ENCODE data around the gene CNPY1. TPM values are rescaled to one million over a fixed set of nuclear protein-coding genes. Genes with fewer than 3 reads are reported as not detected.

Gene CNPY1
- total RNA-seq, 4 donors from 2014 or later = not detected

GRCh38 chr7:155536451-155536850, 9.9 kb downstream of the CNPY1 start:
- Histone ChIP-seq H3K27me3 (peaks cover 91% of the 10 kb centered on the region), H3K4me3 (no peak overlapping the region), H3K36me3 (no peaks in the 10 kb centered on the region), H3K27ac (no peak overlapping the region), H3K4me1 (peaks cover 0 to 20% (median 10%) of the 10 kb centered on the region in 3 donors), H3K9me3 (peaks cover 0 to 3% (median 0%) of the 10 kb centered on the region in 3 donors)
- WGBS, 2 donors (ENCODE audit: low coverage in 1 of 2) = 89 to 96% methylated on average over 3 to 4 of the region's 8 CpGs
- no peak for TF ChIP-seq EP300 (IDR thresholded peaks at IDR 0.05)
- no peak for TF ChIP-seq CTCF (IDR thresholded peaks at IDR 0.05)
- no peak for TF ChIP-seq POLR2AphosphoS5 (IDR thresholded peaks at IDR 0.05)
- no peak for TF ChIP-seq POLR2A (IDR thresholded peaks at IDR 0.05)
- no peak for ATAC-seq

GRCh38 chr7:155534691-155535090, 11.7 kb downstream of the CNPY1 start:
- peaks cover 0 to 3% (median 0%) of the 10 kb centered on the region in 3 donors for H3K9me3 ChIP-seq
- no peak for ATAC-seq
- no peak overlapping the region for H3K4me3 ChIP-seq
- no peak overlapping the region for H3K27ac ChIP-seq
- peaks cover 0 to 20% (median 10%) of the 10 kb centered on the region in 3 donors for H3K4me1 ChIP-seq
- WGBS, 2 donors (ENCODE audit: low coverage in 1 of 2) = 100% methylated on average over 1 of the region's 11 CpGs; no CpG with 5 or more reads in 1 of the 2 donors
- no peak for TF ChIP-seq EP300 (IDR thresholded peaks at IDR 0.05)
- no peak for TF ChIP-seq POLR2AphosphoS5 (IDR thresholded peaks at IDR 0.05)
- TF ChIP-seq CTCF (IDR thresholded peaks at IDR 0.05) = no peak
- no peak for TF ChIP-seq POLR2A (IDR thresholded peaks at IDR 0.05)
- no peaks in the 10 kb centered on the region for H3K36me3 ChIP-seq
- H3K27me3 ChIP-seq = peaks cover 99% of the 10 kb centered on the region

GRCh38 chr7:155533827-155534690, 12.3 kb downstream of the CNPY1 start:
- H3K4me1 ChIP-seq = peaks cover 0 to 20% (median 10%) of the 10 kb centered on the region in 3 donors
- H3K4me3 ChIP-seq = peak overlapping the region in 1 of 2 donors; percentile 32
- peaks cover 0 to 3% (median 0%) of the 10 kb centered on the region in 3 donors for H3K9me3 ChIP-seq
- TF ChIP-seq POLR2AphosphoS5 (IDR thresholded peaks at IDR 0.05) (no peak), CTCF (IDR thresholded peaks at IDR 0.05) (peak in 1 of 4 experiments; percentile 52), EP300 (IDR thresholded peaks at IDR 0.05) (no peak), POLR2A (IDR thresholded peaks at IDR 0.05) (no peak)
- peaks cover 99% of the 10 kb centered on the region for H3K27me3 ChIP-seq
- ATAC-seq = no peak
- 0% methylated on average over 1 to 5 of the region's 27 CpGs for WGBS, 2 donors (ENCODE audit: low coverage in 1 of 2)
- H3K27ac ChIP-seq = no peak overlapping the region
- no peaks in the 10 kb centered on the region for H3K36me3 ChIP-seq

- ATAC-seq = no peak
- WGBS, 2 donors (ENCODE audit: low coverage in 1 of 2) = 0% methylated on average over 2 of the region's 60 CpGs; no CpG with 5 or more reads in 1 of the 2 donors
- no peak for TF ChIP-seq EP300 (IDR thresholded peaks at IDR 0.05)
- TF ChIP-seq CTCF (IDR thresholded peaks at IDR 0.05) = no peak
- no peak for TF ChIP-seq POLR2AphosphoS5 (IDR thresholded peaks at IDR 0.05)
- TF ChIP-seq POLR2A (IDR thresholded peaks at IDR 0.05) = no peak
- Histone ChIP-seq H3K4me1 (peaks cover 0 to 20% (median 10%) of the 10 kb centered on the region in 3 donors), H3K9me3 (peaks cover 0 to 3% (median 0%) of the 10 kb centered on the region in 3 donors), H3K36me3 (no peaks in the 10 kb centered on the region), H3K4me3 (peak overlapping the region in 1 of 2 donors; percentile 32), H3K27ac (no peak overlapping the region), H3K27me3 (peaks cover 99% of the 10 kb centered on the region)
These were observed 13.1 kb downstream of the CNPY1 start for GRCh38 chr7:155533120-155533826.
